ENCODE data around the gene PNMA8B.

Gene PNMA8B

GRCh38 chr19:46491975-46492682 lies 3.5 kb downstream of the PNMA8B start:
- Histone ChIP-seq H3K27ac (ENCODE audit: low read length) (no peak overlapping the region), H3K4me3 (ENCODE audit: low read length) (no peak overlapping the region; the same call in 1 of the 2 replicates)

DNA sequence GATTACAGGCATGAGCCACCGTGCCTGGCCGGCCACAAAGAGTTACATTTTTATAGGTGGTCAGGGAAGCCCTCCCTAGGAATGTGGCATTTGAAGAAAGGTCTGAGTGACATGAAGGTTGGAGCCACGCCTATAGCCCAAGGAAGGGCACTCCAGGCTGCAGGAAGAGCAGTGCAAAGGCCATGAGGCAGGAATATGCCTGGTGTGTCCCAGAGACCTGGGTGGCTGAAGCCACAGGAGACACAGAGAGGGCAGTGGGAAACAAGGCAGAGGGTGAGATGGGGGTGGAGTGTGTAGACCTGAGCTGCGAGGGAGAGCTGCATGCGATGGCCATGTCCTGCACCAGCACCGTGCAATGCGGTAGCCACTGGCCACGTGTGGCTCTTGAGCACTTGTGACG lies 4.9 kb downstream of the PNMA8B start:
- Histone ChIP-seq H3K9ac (ENCODE audit: low read depth, low read length) (no peak overlapping the region), H3K27me3 (ENCODE audit: insufficient read depth, low read length) (peaks cover 95% of the 10 kb centered on the region), H3K9me3 (ENCODE audit: insufficient read depth, low read depth, low read length) (peaks cover 5% of the 10 kb centered on the region; the same call in 1 of the 2 replicates), H3K27ac (ENCODE audit: low read length) (no peak overlapping the region), H3K4me1 (ENCODE audit: insufficient read depth, low read length) (peaks cover 3% of the 10 kb centered on the region), H3K36me3 (ENCODE audit: insufficient read depth, low read depth, low read length) (no peaks in the 10 kb centered on the region), H3K4me3 (ENCODE audit: low read length) (no peak overlapping the region)

More at GRCh38 chr19:46491975-46492682, 3.5 kb downstream of the PNMA8B start:
- Histone ChIP-seq H3K27me3 (ENCODE audit: insufficient read depth, low read length) (peaks cover 85% of the 10 kb centered on the region), H3K4me1 (ENCODE audit: insufficient read depth, low read length) (peaks cover 3% of the 10 kb centered on the region), H3K9me3 (ENCODE audit: insufficient read depth, low read depth, low read length) (peaks cover 5% of the 10 kb centered on the region; the same call in 1 of the 2 replicates), H3K9ac (ENCODE audit: low read depth, low read length) (no peak overlapping the region), H3K36me3 (ENCODE audit: insufficient read depth, low read depth, low read length) (no peaks in the 10 kb centered on the region)

DNA sequence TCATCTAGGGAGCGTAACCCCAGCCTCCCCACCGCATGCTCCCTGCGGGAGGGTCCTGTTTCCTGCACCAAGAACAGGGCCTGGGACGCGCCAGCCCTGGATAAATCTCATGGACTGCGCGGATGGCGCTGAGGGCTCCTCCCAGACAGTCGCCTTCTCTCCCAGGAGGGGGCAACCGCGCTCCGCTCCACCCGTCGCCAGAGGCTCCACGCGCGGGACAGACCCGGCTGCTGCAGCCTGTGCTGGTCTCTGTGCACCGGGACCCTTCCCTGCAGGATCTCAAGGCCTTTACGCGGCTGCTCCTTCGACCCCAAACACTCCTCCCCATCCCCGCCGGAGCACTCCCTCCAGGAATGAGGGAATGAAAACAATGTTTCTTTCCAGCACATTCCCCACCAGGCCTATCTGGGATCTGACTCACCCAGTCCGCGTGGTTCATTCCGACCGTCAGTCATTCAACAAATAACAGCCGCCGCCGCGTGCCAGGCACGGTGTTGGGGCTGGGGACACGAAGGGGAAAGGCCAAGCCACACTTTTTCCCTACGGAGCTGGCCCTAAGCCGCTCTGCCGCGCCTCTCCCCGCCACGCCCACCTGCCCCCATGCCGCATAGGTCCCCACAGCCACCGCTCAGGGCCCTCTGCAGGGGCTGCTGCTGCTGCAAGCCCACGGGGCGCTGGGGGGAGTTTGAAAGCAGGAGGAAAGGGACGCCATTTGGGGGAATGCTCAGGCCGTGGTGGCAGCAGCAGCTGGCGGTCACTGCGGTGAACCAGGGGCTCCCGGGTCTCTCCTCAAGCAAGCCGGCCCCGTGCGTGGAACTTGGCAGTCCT lies 6.0 kb downstream of the PNMA8B start:
- H3K27ac ChIP-seq (ENCODE audit: low read length), result no peak overlapping the region
- H3K36me3 ChIP-seq (ENCODE audit: insufficient read depth, low read depth, low read length), result no peaks in the 10 kb centered on the region
- H3K4me1 ChIP-seq (ENCODE audit: insufficient read depth, low read length), result peaks cover 3% of the 10 kb centered on the region
- H3K4me3 ChIP-seq (ENCODE audit: low read length), result peak overlapping the region; percentile 69; the same call in 1 of the 2 replicates
- H3K9me3 ChIP-seq (ENCODE audit: insufficient read depth, low read depth, low read length), result peaks cover 5% of the 10 kb centered on the region; the same call in 1 of the 2 replicates
- H3K9ac ChIP-seq (ENCODE audit: low read depth, low read length), result 0 out of 2 replicates have a peak overlapping the region, but pooled peaks have one; percentile 32
- peaks cover 85% of the 10 kb centered on the region for H3K27me3 ChIP-seq (ENCODE audit: insufficient read depth, low read length)

DNA sequence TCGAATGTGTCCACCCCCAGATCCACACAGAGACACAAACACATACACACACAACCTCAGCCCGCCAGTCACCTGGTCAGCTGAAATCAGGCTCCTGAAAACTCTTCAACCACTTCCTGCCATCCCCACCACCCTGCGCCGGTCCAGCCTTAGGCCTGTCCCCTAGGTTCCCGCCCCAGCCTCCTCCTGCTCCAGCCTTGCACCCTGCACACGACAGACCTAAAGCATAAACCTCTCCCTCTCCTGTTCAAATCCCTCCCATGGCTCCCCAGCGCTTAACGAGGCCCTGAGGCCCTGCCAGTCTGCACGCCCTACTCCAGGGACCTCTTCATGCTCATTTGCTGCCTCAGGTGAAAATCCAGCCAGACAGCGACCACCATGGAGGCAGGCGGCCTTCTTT lies 7.1 kb downstream of the PNMA8B start:
- no peaks in the 10 kb centered on the region for H3K36me3 ChIP-seq (ENCODE audit: insufficient read depth, low read depth, low read length)
- H3K4me3 ChIP-seq (ENCODE audit: low read length), result no peak overlapping the region
- H3K27me3 ChIP-seq (ENCODE audit: insufficient read depth, low read length), result peaks cover 74% of the 10 kb centered on the region
- H3K9me3 ChIP-seq (ENCODE audit: insufficient read depth, low read depth, low read length), result no peaks in the 10 kb centered on the region
- no peak overlapping the region for H3K27ac ChIP-seq (ENCODE audit: low read length)
- peaks cover 3% of the 10 kb centered on the region for H3K4me1 ChIP-seq (ENCODE audit: insufficient read depth, low read length)
- H3K9ac ChIP-seq (ENCODE audit: low read depth, low read length), result no peak overlapping the region

GRCh38 chr19:46487802-46488445 lies 7.7 kb downstream of the PNMA8B start:
- Histone ChIP-seq H3K4me1 (ENCODE audit: insufficient read depth, low read length) (peaks cover 3% of the 10 kb centered on the region), H3K4me3 (ENCODE audit: low read length) (peak overlapping the region; percentile 63), H3K36me3 (ENCODE audit: insufficient read depth, low read depth, low read length) (no peaks in the 10 kb centered on the region), H3K9me3 (ENCODE audit: insufficient read depth, low read depth, low read length) (no peaks in the 10 kb centered on the region), H3K27me3 (ENCODE audit: insufficient read depth, low read length) (peaks cover 68% of the 10 kb centered on the region), H3K27ac (ENCODE audit: low read length) (no peak overlapping the region), H3K9ac (ENCODE audit: low read depth, low read length) (no peak overlapping the region)

- Histone ChIP-seq H3K27me3 (ENCODE audit: insufficient read depth, low read length) (peaks cover 62% of the 10 kb centered on the region), H3K4me1 (ENCODE audit: insufficient read depth, low read length) (peaks cover under 1% of the 10 kb centered on the region), H3K27ac (ENCODE audit: low read length) (no peak overlapping the region), H3K9ac (ENCODE audit: low read depth, low read length) (no peak overlapping the region), H3K4me3 (ENCODE audit: low read length) (peak overlapping the region; percentile 63), H3K9me3 (ENCODE audit: insufficient read depth, low read depth, low read length) (no peaks in the 10 kb centered on the region), H3K36me3 (ENCODE audit: insufficient read depth, low read depth, low read length) (no peaks in the 10 kb centered on the region)
These were observed 8.4 kb downstream of the PNMA8B start for GRCh38 chr19:46487178-46487801.

- Histone ChIP-seq H3K4me3 (ENCODE audit: low read length) (no peak overlapping the region), H3K4me1 (ENCODE audit: insufficient read depth, low read length) (no peaks in the 10 kb centered on the region), H3K9ac (ENCODE audit: low read depth, low read length) (no peak overlapping the region), H3K27ac (ENCODE audit: low read length) (no peak overlapping the region), H3K36me3 (ENCODE audit: insufficient read depth, low read depth, low read length) (no peaks in the 10 kb centered on the region), H3K9me3 (ENCODE audit: insufficient read depth, low read depth, low read length) (no peaks in the 10 kb centered on the region), H3K27me3 (ENCODE audit: insufficient read depth, low read length) (peaks cover 52% of the 10 kb centered on the region)
These were observed 9.3 kb downstream of the PNMA8B start for GRCh38 chr19:46486358-46486757.

DNA sequence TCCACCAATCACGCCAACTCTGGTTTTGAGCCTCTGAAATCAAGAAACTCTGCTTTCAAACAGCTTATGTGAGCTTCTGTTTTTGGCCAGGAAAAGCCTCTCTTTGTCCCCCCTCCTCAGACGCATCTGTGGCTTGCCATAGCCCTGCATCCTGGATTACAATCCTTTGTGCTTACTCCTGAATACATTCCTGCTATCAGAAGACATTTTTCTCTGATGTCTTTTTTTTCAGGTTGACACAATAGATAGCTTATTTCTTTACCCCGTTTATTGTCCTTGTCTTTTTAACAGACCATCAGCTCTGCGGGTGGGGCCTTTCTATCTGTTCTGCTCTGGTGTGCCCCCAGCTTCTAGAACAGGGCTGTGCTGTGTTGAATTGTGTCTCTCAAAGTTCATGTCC lies 11.0 kb downstream of the PNMA8B start:
- Histone ChIP-seq H3K4me1 (ENCODE audit: insufficient read depth, low read length) (peaks cover 3% of the 10 kb centered on the region; the same call in 1 of the 2 replicates), H3K9me3 (ENCODE audit: insufficient read depth, low read depth, low read length) (no peaks in the 10 kb centered on the region), H3K27ac (ENCODE audit: low read length) (no peak overlapping the region), H3K27me3 (ENCODE audit: insufficient read depth, low read length) (peaks cover 35% of the 10 kb centered on the region), H3K36me3 (ENCODE audit: insufficient read depth, low read depth, low read length) (no peaks in the 10 kb centered on the region), H3K4me3 (ENCODE audit: low read length) (no peak overlapping the region), H3K9ac (ENCODE audit: low read depth, low read length) (no peak overlapping the region)

DNA sequence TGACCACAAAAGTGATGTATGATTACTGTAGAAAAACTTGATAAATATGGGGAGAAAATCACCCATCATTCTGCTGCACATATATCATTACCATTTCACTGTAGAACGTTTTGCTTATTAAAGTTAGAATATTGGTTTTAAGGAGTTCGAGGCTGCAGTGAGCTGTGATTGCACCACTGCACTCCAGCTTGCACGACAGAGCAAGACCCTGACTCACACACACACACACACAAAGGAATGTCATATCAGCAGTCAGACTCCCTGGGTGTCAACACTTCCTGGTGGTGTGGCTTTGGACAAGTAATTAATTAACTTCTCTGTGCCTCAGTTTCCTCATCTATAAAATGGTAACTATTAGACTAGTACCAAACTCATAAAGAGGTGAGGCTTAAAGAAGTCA lies 13.0 kb downstream of the PNMA8B start:
- Histone ChIP-seq H3K27me3 (ENCODE audit: insufficient read depth, low read length) (peaks cover 15% of the 10 kb centered on the region), H3K9ac (ENCODE audit: low read depth, low read length) (no peak overlapping the region), H3K27ac (ENCODE audit: low read length) (no peak overlapping the region), H3K4me3 (ENCODE audit: low read length) (no peak overlapping the region), H3K9me3 (ENCODE audit: insufficient read depth, low read depth, low read length) (no peaks in the 10 kb centered on the region), H3K4me1 (ENCODE audit: insufficient read depth, low read length) (peaks cover 3% of the 10 kb centered on the region; the same call in 1 of the 2 replicates), H3K36me3 (ENCODE audit: insufficient read depth, low read depth, low read length) (no peaks in the 10 kb centered on the region)

DNA sequence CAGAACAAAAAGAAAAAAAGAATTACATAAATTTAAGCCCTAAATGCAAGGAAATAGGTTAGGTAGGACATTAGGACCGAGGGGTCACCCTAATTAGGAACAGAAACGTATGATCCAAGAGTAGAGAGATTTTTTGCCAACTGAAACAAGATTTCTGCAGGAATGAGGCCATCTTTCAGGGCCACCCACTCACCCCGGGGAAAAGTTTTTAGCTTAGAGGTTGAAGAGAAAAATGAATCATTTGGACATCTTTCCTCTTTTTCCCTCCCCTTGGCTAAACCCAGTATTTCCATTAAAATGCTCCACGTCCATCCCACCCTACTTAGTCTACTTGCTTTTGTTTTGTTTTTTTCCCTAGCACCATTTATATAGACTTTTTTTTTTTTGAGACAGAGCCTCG lies 13.7 kb downstream of the PNMA8B start:
- Histone ChIP-seq H3K9me3 (ENCODE audit: insufficient read depth, low read depth, low read length) (no peaks in the 10 kb centered on the region), H3K27me3 (ENCODE audit: insufficient read depth, low read length) (peaks cover 8% of the 10 kb centered on the region), H3K9ac (ENCODE audit: low read depth, low read length) (no peak overlapping the region), H3K4me1 (ENCODE audit: insufficient read depth, low read length) (peaks cover 3% of the 10 kb centered on the region; the same call in 1 of the 2 replicates), H3K27ac (ENCODE audit: low read length) (no peak overlapping the region), H3K36me3 (ENCODE audit: insufficient read depth, low read depth, low read length) (no peaks in the 10 kb centered on the region), H3K4me3 (ENCODE audit: low read length) (no peak overlapping the region)

DNA sequence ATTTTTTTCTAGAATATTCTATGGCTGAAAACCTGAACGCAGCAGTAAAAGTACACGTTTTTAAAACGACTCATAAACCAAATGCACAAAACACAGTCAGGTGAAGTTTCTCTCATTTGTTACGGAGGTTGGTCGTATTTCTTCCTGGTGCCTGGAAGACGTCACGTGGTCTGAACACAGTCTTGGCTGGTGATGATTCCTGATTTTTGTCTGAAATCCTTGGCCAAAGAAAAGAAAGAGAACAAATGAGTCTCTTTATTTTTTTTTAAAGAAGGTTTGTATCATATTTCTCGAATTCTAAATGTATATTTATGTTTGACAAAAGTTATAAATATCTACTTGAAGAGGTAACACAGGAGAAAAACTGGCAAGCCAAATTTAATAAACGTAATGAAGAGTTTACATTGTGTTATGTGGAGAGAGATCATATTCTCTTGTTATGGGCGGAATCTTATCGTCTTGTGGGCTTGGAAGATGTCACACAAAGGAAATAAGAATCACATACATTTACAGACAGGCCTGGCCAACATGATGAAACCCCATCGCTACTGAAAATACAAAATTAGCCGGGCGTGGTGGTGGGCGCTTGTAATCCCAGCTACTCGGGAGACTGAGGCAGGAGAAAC lies 14.3 kb downstream of the PNMA8B start:
- no peak overlapping the region for H3K27ac ChIP-seq (ENCODE audit: low read length)
- no peak overlapping the region for H3K4me3 ChIP-seq (ENCODE audit: low read length)
- H3K36me3 ChIP-seq (ENCODE audit: insufficient read depth, low read depth, low read length), result no peaks in the 10 kb centered on the region
- H3K27me3 ChIP-seq (ENCODE audit: insufficient read depth, low read length), result peaks cover 2% of the 10 kb centered on the region
- H3K9ac ChIP-seq (ENCODE audit: low read depth, low read length), result no peak overlapping the region
- no peaks in the 10 kb centered on the region for H3K9me3 ChIP-seq (ENCODE audit: insufficient read depth, low read depth, low read length)
- peaks cover 3% of the 10 kb centered on the region; the same call in 1 of the 2 replicates for H3K4me1 ChIP-seq (ENCODE audit: insufficient read depth, low read length)

All from iPS-20b (cell line).